Progenitor cell of endocrine pancreas (in vitro differentiated cells): ENCODE results near the gene TRPV4. TPM values are rescaled to one million over a fixed set of nuclear protein-coding genes. Genes with fewer than 3 reads are reported as not detected.

Experiments used
- DNase-seq: peaks from one replicate; pipeline ENCODE4 v3.0.0; 2021; ENCODE audit warnings: low spot score; ENCODE audit not compliant: unreplicated experiment
- H3K27ac Mint-ChIP-seq: 2 replicates; pipeline ENCODE4 v1.8.0; 2021; ENCODE audit warnings: mild to moderate bottlenecking, moderate library complexity, mixed read lengths
- H3K27me3 Mint-ChIP-seq: 2 replicates; pipeline ENCODE4 v1.8.0; 2021; ENCODE audit warnings: mixed read lengths
- H3K36me3 Mint-ChIP-seq: 2 replicates; pipeline ENCODE4 v1.8.0; 2022; ENCODE audit warnings: mixed read lengths; ENCODE audit not compliant: insufficient read depth
- H3K4me1 Mint-ChIP-seq: 2 replicates; pipeline ENCODE4 v1.8.0; 2021; ENCODE audit warnings: low read depth, mixed read lengths
- H3K4me3 Mint-ChIP-seq: 2 replicates; pipeline ENCODE4 v1.8.0; 2021; ENCODE audit warnings: low read depth, mild to moderate bottlenecking, moderate library complexity, mixed read lengths
- H3K9me3 Mint-ChIP-seq: 2 replicates; pipeline ENCODE4 v1.8.0; 2021; ENCODE audit warnings: low read depth, mixed read lengths
- CTCF ChIP-seq: fragments of 200-600 bp; sonication (generic); IDR thresholded peaks from one replicate; pipeline ENCODE4 v1.5.0; 2021; ENCODE audit warnings: antibody characterized with exemption, mild to moderate bottlenecking; ENCODE audit not compliant: unreplicated experiment
- microRNA-seq: library from miRNA; unstranded; fragments of <30 nt; microRNA quantifications from one replicate; pipeline ENCODE4 v1.1.0, GENCODE V29; 2020; ENCODE audit warnings: borderline number of aligned reads; ENCODE audit not compliant: unreplicated experiment
- total RNA-seq: library from RNA; stranded (reverse); gene quantifications from 2 replicates; pipeline ENCODE4 v1.2.1, GENCODE V29; 2021

Gene TRPV4
- total RNA-seq, 1 donor from 2014 or later = 5.2 TPM

- Mint-ChIP-seq H3K27ac (no peak overlapping the region), H3K27me3 (peaks cover 18% of the 10 kb centered on the region), H3K36me3 (no peaks in the 10 kb centered on the region), H3K9me3 (no peaks in the 10 kb centered on the region), H3K4me3 (no peak overlapping the region), H3K4me1 (peaks cover 21% of the 10 kb centered on the region)
- DNase-seq = no peak
- no peak for TF ChIP-seq CTCF
Measured at GRCh38 chr12:109734219-109735000, 98.8 kb downstream of the TRPV4 start.

Small RNAs within 50 kb of the gene (microRNA-seq; reads per million reads assigned to microRNA genes)
- 2.4 reads per million for gene MIR4497

Other genes starting within 250 kb of the TRPV4 start
- 11.6 and 12.7 TPM in 2 replicates for gene FAM222A, start 119.6 kb downstream of the TRPV4 start, total RNA-seq
- 20.8 and 21.7 TPM in 2 replicates for gene GLTP, start 47.1 kb upstream of the TRPV4 start, total RNA-seq
- 19.3 and 20.6 TPM in 2 replicates for gene TCHP, start 66.9 kb upstream of the TRPV4 start, total RNA-seq
- 37.5 and 40.7 TPM in 2 replicates for gene GIT2, start 163.0 kb upstream of the TRPV4 start, total RNA-seq
- 36.0 and 38.0 TPM in 2 replicates for gene ANKRD13A, start 166.0 kb upstream of the TRPV4 start, total RNA-seq
- gene C12orf76, start 215.1 kb upstream of the TRPV4 start, total RNA-seq = 29.3 and 31.6 TPM in 2 replicates